Lower leg skin (tissue), 3 donors: ENCODE data around the gene KIF1A.

ENCODE experiments used
- POLR2A ChIP-seq, 2 donors: fragments of 450-650 bp; IDR thresholded peaks; one replicate each; pipeline ENCODE4 v1.6.1; 2016 to 2017; ENCODE audit warnings: antibody characterized with exemption in 2 of 2, mild to moderate bottlenecking in 1 of 2, moderate library complexity in 1 of 2
- TF ChIP-seq, protein P1 (sequence below), 3 donors: fragments of 450-650 bp; IDR thresholded peaks; one replicate each; pipeline ENCODE4 v1.5.1; 2016; ENCODE audit warnings: antibody characterized with exemption in 3 of 3, mild to moderate bottlenecking in 3 of 3, moderate library complexity in 2 of 3

DNA sequence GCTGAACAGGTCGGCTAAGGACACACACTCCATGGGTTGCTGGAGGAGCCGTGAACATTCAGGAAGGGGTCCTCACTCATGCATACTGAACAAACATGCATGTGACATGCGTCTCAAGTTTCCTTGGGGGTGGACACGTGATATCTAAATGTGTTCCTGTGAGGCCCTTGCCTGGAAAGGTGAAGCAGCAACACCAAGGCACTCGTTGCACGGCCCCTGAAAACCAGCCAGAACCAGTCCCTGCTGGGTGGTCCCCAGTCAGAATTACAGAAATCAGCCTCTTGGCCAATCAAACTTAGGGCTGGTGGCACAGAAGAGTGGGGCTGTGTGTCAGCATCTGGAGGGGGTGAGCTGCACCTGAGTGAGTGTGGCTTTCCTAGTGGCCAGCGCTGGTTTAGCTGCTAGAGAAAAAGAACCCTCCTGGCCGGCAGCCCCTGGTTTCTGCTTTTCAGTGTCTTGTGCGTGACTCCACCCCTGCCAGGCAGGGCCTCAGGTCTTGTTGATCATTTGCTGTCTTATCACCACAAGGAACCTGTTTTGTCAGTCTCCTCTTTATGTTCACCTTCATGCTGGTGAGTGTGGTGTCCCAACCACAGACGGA lies 134.1 kb downstream of the KIF1A start:
- TF ChIP-seq, protein P1, sequence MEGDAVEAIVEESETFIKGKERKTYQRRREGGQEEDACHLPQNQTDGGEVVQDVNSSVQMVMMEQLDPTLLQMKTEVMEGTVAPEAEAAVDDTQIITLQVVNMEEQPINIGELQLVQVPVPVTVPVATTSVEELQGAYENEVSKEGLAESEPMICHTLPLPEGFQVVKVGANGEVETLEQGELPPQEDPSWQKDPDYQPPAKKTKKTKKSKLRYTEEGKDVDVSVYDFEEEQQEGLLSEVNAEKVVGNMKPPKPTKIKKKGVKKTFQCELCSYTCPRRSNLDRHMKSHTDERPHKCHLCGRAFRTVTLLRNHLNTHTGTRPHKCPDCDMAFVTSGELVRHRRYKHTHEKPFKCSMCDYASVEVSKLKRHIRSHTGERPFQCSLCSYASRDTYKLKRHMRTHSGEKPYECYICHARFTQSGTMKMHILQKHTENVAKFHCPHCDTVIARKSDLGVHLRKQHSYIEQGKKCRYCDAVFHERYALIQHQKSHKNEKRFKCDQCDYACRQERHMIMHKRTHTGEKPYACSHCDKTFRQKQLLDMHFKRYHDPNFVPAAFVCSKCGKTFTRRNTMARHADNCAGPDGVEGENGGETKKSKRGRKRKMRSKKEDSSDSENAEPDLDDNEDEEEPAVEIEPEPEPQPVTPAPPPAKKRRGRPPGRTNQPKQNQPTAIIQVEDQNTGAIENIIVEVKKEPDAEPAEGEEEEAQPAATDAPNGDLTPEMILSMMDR (IDR thresholded peaks at IDR 0.05), result no peak
- no peak for TF ChIP-seq POLR2A (IDR thresholded peaks at IDR 0.05)
